Mucosa of rectum (tissue), 2 donors: ENCODE results near the gene SCMH1.

Experiments used
- H3K27ac ChIP-seq, 2 donors: one replicate each; pipeline ENCODE4 v1.7.0; 2013; ENCODE audit warnings: inconsistent platforms in 2 of 2, low read depth in 2 of 2, low read length in 2 of 2
- H3K27me3 ChIP-seq, 2 donors: one replicate each; pipeline ENCODE4 v1.7.0; 2013; ENCODE audit warnings: low read length in 2 of 2; ENCODE audit not compliant: control insufficient read depth in 2 of 2, insufficient read depth in 2 of 2
- H3K36me3 ChIP-seq, 2 donors: one replicate each; pipeline ENCODE4 v1.7.0; 2013; ENCODE audit warnings: low read length in 2 of 2; ENCODE audit not compliant: control insufficient read depth in 2 of 2, insufficient read depth in 2 of 2
- H3K4me1 ChIP-seq, 2 donors: one replicate each; pipeline ENCODE4 v1.7.0; 2013; ENCODE audit warnings: low read length in 2 of 2, mild to moderate bottlenecking in 1 of 2; ENCODE audit not compliant: control insufficient read depth in 2 of 2, insufficient read depth in 2 of 2
- H3K4me3 ChIP-seq, 2 donors: one replicate each; pipeline ENCODE4 v1.7.0; 2013; ENCODE audit warnings: low read length in 2 of 2
- H3K9ac ChIP-seq, 2 donors: one replicate each; pipeline ENCODE4 v1.7.0; 2013; ENCODE audit warnings: low read length in 2 of 2, low read depth in 1 of 2, mild to moderate bottlenecking in 1 of 2
- H3K9me3 ChIP-seq, 2 donors: one replicate each; pipeline ENCODE4 v1.7.0; 2013; ENCODE audit warnings: low read length in 2 of 2; ENCODE audit not compliant: control insufficient read depth in 2 of 2
- donor health status: healthy.
- donor health status: Normal muscosa, but diverticular disease.

SCMH1 gene

DNA sequence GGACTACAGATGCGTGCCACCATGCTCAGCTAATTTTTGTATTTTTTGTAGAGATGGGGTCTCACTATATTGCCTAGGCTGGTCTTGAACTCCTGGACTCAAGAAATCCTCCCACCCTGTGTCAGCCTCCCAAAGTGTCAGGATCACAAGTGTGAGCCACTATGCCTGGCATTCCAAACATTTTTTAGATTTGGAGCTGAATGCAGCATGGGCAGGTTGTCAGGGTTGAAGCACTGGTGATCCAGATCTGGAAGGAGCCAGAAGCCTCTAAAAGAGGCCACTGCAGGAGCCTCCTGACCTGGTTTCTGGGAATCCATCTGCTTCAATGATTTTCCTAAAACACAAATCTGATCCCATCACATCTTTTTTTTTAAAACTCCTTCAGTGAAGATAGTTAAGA is 264.4 kb downstream of the SCMH1 start:
- H3K27ac ChIP-seq, result no peak overlapping the region
- H3K27me3 ChIP-seq, result no peaks in the 10 kb centered on the region

More for the DNA sequence above, 264.4 kb downstream of the SCMH1 start:
- Histone ChIP-seq H3K9ac (no peak overlapping the region), H3K36me3 (no peaks in the 10 kb centered on the region), H3K9me3 (no peaks in the 10 kb centered on the region), H3K4me3 (no peak overlapping the region), H3K4me1 (peaks cover 12 to 13% of the 10 kb centered on the region in 2 donors)
